GM19438 (cell line): ENCODE measurements around the gene TSEN2.
A peak's percentile ranks its signal among the peaks of the same experiment; 100 is the strongest.

Source experiments
- ATAC-seq: cut with Tn5 transposase; IDR thresholded peaks from one replicate; pipeline ENCODE4 v1.9.1; 2021; ENCODE audit warnings: low read depth; ENCODE audit not compliant: unreplicated experiment

Gene TSEN2

GRCh38 chr3:12545473-12545791 is 61.2 kb downstream of the TSEN2 start, which contains the start of gene MKRN2OS:
MKRN2OS (minus strand) TSS chr3:12545499; CDS start chr3:12545464, 35 bp downstream.
- no peak for ATAC-seq

- no peak for ATAC-seq
Observed at GRCh38 chr3:12549971-12550760, 65.9 kb downstream of the TSEN2 start.

GRCh38 chr3:12553921-12554391 is 69.7 kb downstream of the TSEN2 start:
- ATAC-seq: no peak

GRCh38 chr3:12556314-12556689 is 72.0 kb downstream of the TSEN2 start:
- ATAC-seq: no peak

GRCh38 chr3:12556690-12557472 is 72.6 kb downstream of the TSEN2 start, which contains the start of gene MKRN2:
MKRN2 (plus strand) TSS chr3:12557087; CDS start chr3:12557151, 64 bp downstream.
- ATAC-seq: peak; percentile 86

- ATAC-seq: no peak
Observed at GRCh38 chr3:12557473-12558100, 73.3 kb downstream of the TSEN2 start.

GRCh38 chr3:12558706-12559105 is 74.4 kb downstream of the TSEN2 start:
- ATAC-seq: no peak

- no peak for ATAC-seq
Observed at GRCh38 chr3:12559520-12559919, 75.2 kb downstream of the TSEN2 start.

GRCh38 chr3:12560505-12561190 is 76.4 kb downstream of the TSEN2 start:
- ATAC-seq: no peak

GRCh38 chr3:12561397-12561796 is 77.1 kb downstream of the TSEN2 start:
- no peak for ATAC-seq

GRCh38 chr3:12562451-12562850 is 78.2 kb downstream of the TSEN2 start:
- ATAC-seq: no peak

- ATAC-seq: no peak
Observed at GRCh38 chr3:12566976-12567375, 82.7 kb downstream of the TSEN2 start.

GRCh38 chr3:12568747-12569146 is 84.5 kb downstream of the TSEN2 start:
- ATAC-seq: no peak

- ATAC-seq: no peak
Observed at GRCh38 chr3:12569836-12570235, 85.6 kb downstream of the TSEN2 start.

- no peak for ATAC-seq
Observed at GRCh38 chr3:12571986-12572385, 87.7 kb downstream of the TSEN2 start.

- no peak for ATAC-seq
Observed at GRCh38 chr3:12574131-12574530, 89.9 kb downstream of the TSEN2 start.

- ATAC-seq: no peak
Observed at GRCh38 chr3:12574661-12575060, 90.4 kb downstream of the TSEN2 start.

GRCh38 chr3:12577379-12577778 is 93.1 kb downstream of the TSEN2 start:
- ATAC-seq: no peak

- no peak for ATAC-seq
Observed at GRCh38 chr3:12578742-12579141, 94.5 kb downstream of the TSEN2 start.

- ATAC-seq: no peak
Observed at GRCh38 chr3:12579456-12579855, 95.2 kb downstream of the TSEN2 start.

- ATAC-seq: no peak
Observed at GRCh38 chr3:12579905-12580304, 95.6 kb downstream of the TSEN2 start.
